ENCODE data around the gene C1orf174.

DNA sequence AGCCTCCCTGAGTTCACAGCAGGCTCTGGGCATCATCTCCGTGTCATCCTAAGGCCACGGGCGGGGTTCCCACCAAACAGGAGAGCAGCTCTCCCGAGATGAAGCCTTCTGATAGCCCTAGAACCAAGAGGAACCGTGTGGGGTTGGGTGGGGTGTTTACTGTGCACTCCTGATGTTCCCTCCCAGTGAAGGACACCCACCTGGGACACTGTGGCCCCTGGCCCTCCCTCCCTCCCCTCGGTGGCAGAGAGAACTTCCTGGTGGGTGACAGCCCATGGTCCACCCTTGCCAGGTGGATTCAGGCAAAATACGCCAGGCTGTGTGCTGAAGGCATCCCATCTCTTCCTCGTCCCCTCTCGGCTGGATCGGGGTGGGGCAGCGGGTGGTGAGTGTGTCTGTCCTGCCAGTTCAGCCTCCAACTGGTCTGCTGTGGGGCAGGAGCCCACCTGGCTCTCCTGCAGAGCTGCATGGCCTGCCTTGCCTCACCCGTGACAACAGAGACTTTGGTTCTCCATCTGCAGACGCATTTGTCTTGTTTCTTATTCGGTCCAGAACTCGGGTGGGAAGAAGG lies 15.6 kb upstream of the C1orf174 start:
- TF ChIP-seq, protein P1, sequence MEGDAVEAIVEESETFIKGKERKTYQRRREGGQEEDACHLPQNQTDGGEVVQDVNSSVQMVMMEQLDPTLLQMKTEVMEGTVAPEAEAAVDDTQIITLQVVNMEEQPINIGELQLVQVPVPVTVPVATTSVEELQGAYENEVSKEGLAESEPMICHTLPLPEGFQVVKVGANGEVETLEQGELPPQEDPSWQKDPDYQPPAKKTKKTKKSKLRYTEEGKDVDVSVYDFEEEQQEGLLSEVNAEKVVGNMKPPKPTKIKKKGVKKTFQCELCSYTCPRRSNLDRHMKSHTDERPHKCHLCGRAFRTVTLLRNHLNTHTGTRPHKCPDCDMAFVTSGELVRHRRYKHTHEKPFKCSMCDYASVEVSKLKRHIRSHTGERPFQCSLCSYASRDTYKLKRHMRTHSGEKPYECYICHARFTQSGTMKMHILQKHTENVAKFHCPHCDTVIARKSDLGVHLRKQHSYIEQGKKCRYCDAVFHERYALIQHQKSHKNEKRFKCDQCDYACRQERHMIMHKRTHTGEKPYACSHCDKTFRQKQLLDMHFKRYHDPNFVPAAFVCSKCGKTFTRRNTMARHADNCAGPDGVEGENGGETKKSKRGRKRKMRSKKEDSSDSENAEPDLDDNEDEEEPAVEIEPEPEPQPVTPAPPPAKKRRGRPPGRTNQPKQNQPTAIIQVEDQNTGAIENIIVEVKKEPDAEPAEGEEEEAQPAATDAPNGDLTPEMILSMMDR (IDR thresholded peaks at IDR 0.05): no peak
- TF ChIP-seq POLR2A (IDR thresholded peaks at IDR 0.05): no peak

All from body of pancreas (tissue), 4 donors.